Nephron progenitor cell (in vitro differentiated cells): ENCODE data around the gene SH3BP5.

Experiments used
- DNase-seq: peaks from one replicate; pipeline ENCODE4 v3.0.0; 2021
- H3K27ac Mint-ChIP-seq: 2 replicates; pipeline ENCODE4 v1.8.0; 2021; ENCODE audit warnings: mild to moderate bottlenecking, moderate library complexity, mixed read lengths
- H3K27me3 Mint-ChIP-seq: 2 replicates; pipeline ENCODE4 v1.8.0; 2021; ENCODE audit warnings: mild to moderate bottlenecking, low read depth, mixed read lengths; ENCODE audit not compliant: poor library complexity
- H3K36me3 Mint-ChIP-seq: 2 replicates; pipeline ENCODE4 v1.8.0; 2021; ENCODE audit warnings: low read depth, mixed read lengths
- H3K4me1 Mint-ChIP-seq: 2 replicates; pipeline ENCODE4 v1.8.0; 2021; ENCODE audit warnings: mixed read lengths
- H3K4me3 Mint-ChIP-seq: 2 replicates; pipeline ENCODE4 v1.8.0; 2021; ENCODE audit warnings: mild to moderate bottlenecking, moderate library complexity, mixed read lengths
- H3K9me3 Mint-ChIP-seq: 2 replicates; pipeline ENCODE4 v1.8.0; 2021; ENCODE audit warnings: mild to moderate bottlenecking, moderate library complexity, mixed read lengths
- TF ChIP-seq, protein P1 (sequence below): fragments of 200-600 bp; sonication (generic); IDR thresholded peaks from 2 replicates; pipeline ENCODE4 v1.5.0; 2021; ENCODE audit warnings: antibody characterized with exemption

The SH3BP5 gene

GRCh38 chr3:15330031-15330596, 2.3 kb downstream of the SH3BP5 start:
- peak overlapping the region; percentile 95 for H3K4me3 Mint-ChIP-seq
- peak overlapping the region; percentile 40 for H3K27ac Mint-ChIP-seq
- peaks cover 12% of the 10 kb centered on the region for H3K36me3 Mint-ChIP-seq
- H3K4me1 Mint-ChIP-seq = peaks cover 70% of the 10 kb centered on the region
- TF ChIP-seq, protein P1, sequence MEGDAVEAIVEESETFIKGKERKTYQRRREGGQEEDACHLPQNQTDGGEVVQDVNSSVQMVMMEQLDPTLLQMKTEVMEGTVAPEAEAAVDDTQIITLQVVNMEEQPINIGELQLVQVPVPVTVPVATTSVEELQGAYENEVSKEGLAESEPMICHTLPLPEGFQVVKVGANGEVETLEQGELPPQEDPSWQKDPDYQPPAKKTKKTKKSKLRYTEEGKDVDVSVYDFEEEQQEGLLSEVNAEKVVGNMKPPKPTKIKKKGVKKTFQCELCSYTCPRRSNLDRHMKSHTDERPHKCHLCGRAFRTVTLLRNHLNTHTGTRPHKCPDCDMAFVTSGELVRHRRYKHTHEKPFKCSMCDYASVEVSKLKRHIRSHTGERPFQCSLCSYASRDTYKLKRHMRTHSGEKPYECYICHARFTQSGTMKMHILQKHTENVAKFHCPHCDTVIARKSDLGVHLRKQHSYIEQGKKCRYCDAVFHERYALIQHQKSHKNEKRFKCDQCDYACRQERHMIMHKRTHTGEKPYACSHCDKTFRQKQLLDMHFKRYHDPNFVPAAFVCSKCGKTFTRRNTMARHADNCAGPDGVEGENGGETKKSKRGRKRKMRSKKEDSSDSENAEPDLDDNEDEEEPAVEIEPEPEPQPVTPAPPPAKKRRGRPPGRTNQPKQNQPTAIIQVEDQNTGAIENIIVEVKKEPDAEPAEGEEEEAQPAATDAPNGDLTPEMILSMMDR = no peak
- peak; percentile 45 for DNase-seq
- no peaks in the 10 kb centered on the region for H3K9me3 Mint-ChIP-seq
- peaks cover 30% of the 10 kb centered on the region for H3K27me3 Mint-ChIP-seq

GRCh38 chr3:15329046-15330005, 3.1 kb downstream of the SH3BP5 start:
- H3K27ac Mint-ChIP-seq = peak overlapping the region; percentile 40
- DNase-seq = no peak
- no peaks in the 10 kb centered on the region for H3K9me3 Mint-ChIP-seq
- peaks cover 12% of the 10 kb centered on the region for H3K36me3 Mint-ChIP-seq
- TF ChIP-seq, protein P1 = no peak
- H3K27me3 Mint-ChIP-seq = peaks cover 30% of the 10 kb centered on the region
- peaks cover 78% of the 10 kb centered on the region for H3K4me1 Mint-ChIP-seq
- peak overlapping the region; percentile 95 for H3K4me3 Mint-ChIP-seq

DNA sequence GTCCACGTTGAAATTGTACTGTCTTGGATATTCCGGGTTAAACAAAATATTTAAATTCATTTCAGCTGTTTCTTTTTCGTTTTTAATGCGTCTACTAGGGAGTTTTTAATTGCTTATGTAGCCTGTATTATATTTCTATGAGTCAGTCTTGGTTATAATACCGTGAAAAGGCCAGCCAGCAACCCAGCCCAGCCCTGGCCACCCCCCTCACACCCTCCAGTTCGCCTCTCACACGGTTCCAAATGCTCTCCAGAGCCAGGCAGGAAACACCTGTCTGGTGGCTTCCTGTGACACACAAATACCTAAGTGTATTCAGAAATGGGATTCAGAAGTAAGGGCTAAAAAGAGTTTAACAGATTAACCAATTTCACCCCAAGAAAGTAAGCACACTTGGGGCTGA, 4.4 kb downstream of the SH3BP5 start:
- no peak for DNase-seq
- Mint-ChIP-seq H3K9me3 (no peaks in the 10 kb centered on the region), H3K4me3 (no peak overlapping the region), H3K36me3 (peaks cover 12% of the 10 kb centered on the region), H3K27ac (no peak overlapping the region), H3K4me1 (peaks cover 79% of the 10 kb centered on the region), H3K27me3 (peaks cover 26% of the 10 kb centered on the region)
- TF ChIP-seq, protein P1 = no peak

DNA sequence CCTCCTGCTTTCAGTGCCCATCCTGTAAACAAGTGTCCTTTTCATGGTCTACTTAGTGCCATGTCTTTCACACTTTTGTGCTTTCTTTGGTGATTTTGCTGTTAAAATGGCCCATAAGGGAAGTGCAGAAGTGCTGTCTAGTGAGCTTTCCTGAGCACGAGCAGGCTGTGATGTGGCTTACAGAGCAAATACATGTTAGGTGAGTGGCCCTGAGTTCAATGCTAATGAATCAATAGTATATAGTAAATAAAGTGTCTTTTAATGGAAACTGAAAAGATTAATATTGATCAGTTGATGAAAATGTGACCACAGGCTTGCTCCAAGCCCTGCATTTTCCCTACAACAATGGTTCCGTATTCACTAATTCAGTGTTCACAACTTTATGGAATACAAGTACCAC, 5.7 kb downstream of the SH3BP5 start:
- H3K27me3 Mint-ChIP-seq = peaks cover 22% of the 10 kb centered on the region
- no peak overlapping the region for H3K4me3 Mint-ChIP-seq
- H3K36me3 Mint-ChIP-seq = peaks cover 12% of the 10 kb centered on the region
- no peaks in the 10 kb centered on the region for H3K9me3 Mint-ChIP-seq
- TF ChIP-seq, protein P1 = no peak
- DNase-seq = no peak
- no peak overlapping the region for H3K27ac Mint-ChIP-seq
- H3K4me1 Mint-ChIP-seq = peaks cover 74% of the 10 kb centered on the region

- no peak for DNase-seq
- peaks cover 68% of the 10 kb centered on the region for H3K4me1 Mint-ChIP-seq
- H3K36me3 Mint-ChIP-seq = peaks cover 12% of the 10 kb centered on the region
- no peak overlapping the region for H3K4me3 Mint-ChIP-seq
- H3K9me3 Mint-ChIP-seq = no peaks in the 10 kb centered on the region
- H3K27ac Mint-ChIP-seq = no peak overlapping the region
- peaks cover 16% of the 10 kb centered on the region for H3K27me3 Mint-ChIP-seq
- TF ChIP-seq, protein P1 = no peak
These were observed 6.3 kb downstream of the SH3BP5 start for GRCh38 chr3:15326037-15326436.
